ENCODE data around the gene TPPP2.

The TPPP2 gene

GRCh38 chr14:21017528-21018245 is 12.3 kb upstream of the TPPP2 start:
- DNase-seq (no peak), ATAC-seq (no peak)

GRCh38 chr14:21018286-21018685 is 11.7 kb upstream of the TPPP2 start:
- no peak for ATAC-seq
- DNase-seq = no peak

GRCh38 chr14:21018781-21019180 is 11.2 kb upstream of the TPPP2 start:
- no peak for ATAC-seq

GRCh38 chr14:21019366-21019765 is 10.7 kb upstream of the TPPP2 start:
- ATAC-seq = no peak

More at GRCh38 chr14:21018781-21019180, 11.2 kb upstream of the TPPP2 start:
- no peak for DNase-seq

DNA sequence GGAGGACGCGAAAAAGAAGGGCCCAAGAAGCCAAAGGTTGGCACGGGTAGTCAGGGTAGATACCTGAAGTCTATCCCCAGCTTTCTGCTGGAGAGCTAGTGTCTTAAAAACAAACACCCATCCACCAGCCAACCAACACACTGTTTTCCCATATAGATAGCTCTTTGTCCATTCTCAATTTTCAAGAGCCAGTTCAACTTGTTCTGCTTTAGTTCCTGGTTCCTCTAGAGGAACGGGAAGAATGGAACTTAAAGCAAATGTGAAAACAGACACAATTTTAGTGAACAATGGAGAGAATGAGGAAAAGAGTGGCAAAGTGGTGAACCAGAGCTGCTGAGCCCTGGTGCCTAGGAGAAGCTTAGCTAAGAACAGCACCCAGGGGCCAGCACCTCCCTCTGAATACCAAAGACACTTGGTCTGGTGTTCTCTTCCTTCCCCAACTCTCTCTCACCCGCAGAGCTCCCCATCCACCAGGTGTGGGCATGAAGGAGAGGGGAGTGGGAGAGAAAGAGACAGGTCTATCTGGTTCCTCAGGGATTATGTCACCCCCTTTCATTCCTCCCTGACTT is 9.0 kb upstream of the TPPP2 start:
- DNase-seq = no peak
- ATAC-seq = no peak

More at GRCh38 chr14:21019366-21019765, 10.7 kb upstream of the TPPP2 start:
- no peak for DNase-seq

DNA sequence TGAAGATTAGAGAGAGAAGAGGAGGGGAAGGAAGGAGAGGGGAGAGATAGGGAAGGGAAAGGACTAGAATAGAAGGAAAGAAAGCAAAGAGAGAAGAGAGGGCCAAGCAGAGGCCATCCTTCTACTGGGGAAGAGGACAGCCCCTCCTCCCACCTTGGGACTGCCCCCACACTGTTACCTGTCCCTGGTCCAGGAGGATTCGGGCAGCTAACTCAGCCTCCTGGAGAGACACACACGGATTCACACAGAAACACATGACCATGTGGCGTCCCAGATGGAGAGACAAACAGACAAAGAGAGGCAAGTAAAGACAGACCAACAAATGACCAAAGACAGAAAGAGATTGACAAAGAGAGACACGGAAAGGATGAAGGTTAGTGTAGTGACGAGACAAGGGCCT is 7.3 kb upstream of the TPPP2 start:
- ATAC-seq (no peak), DNase-seq (no peak)

- no peak for DNase-seq
- no peak for ATAC-seq
Measured at GRCh38 chr14:21023174-21023573, 6.8 kb upstream of the TPPP2 start.

DNA sequence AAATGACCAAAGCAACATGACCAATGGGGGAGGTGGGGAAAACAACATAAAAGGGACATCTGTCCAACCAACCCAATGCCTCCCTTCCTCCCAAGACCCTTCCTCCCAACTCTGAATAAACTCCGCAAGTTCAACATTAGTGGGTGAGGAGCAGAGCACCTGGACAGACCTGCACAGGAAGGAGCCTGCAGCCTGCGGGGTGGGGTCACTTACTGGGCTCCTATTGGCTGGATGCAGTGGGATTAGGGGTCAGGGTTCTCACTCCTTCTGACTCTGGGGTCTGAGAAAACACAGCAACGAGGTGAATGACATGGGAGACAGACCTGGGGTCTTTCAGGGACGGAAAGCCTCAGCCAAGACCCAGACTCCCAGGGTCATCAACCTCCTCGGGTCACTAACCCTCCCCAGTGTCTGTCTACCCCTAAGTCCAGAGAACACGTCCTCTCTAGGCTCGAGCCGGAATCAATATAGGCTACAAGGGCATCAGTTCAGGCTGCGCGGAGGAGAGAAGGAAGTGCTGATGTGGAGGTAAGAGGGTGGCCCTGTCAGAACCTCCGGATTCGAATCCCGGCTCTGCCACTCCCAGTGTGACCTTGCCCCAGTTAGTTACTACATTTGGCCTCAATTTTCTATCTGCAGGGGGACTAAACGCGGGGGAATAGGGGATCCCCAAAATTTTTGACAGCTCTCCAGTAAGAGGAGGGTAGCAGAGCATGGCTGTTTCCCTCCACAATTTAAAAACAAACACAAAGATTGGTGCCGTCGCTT is 6.0 kb upstream of the TPPP2 start:
- ATAC-seq (no peak), DNase-seq (peak; percentile 16)

GRCh38 chr14:21024585-21025370 is 5.2 kb upstream of the TPPP2 start, which contains the start of gene NDRG2:
Gene NDRG2 (minus strand): TSS chr14:21025061. CDS start chr14:21023315, 1,746 bp downstream.
- ATAC-seq = peak; percentile 62
- DNase-seq = peak; percentile 70

GRCh38 chr14:21025371-21026273 is 4.4 kb upstream of the TPPP2 start:
- ATAC-seq (no peak), DNase-seq (no peak)

DNA sequence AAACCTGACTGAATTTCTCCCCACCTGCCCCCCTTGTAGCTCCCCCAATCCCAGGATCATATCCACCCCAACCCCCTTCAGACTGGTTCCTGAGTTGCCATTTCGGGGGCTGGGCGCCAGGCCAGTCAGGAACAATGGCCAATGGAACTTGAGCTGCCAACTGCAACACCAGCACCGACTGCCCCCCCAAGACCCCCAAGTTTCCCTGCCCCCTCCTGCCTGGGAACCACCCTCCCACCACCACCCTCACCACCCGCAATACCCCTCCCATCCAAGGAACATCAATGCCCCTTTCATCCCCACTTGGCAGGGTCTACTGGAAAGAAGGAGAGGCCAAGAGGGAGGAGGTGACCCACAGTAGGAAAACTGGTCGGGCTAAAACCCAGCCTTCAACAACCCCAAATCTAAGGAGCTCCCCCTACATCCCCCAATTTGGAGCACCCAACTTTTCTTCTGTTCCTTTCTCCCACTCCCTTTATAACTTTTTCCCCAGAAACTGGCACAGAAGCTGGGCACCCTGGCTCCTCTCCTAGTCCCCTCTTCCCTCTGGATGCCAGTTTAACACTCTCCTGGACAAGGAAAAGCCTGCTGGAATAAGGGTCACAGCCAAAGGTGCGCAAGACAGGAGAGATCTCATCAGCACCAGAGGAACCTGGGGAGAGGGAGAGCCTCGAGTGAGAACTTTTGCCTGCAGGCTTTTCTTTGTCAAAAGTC is 3.6 kb upstream of the TPPP2 start:
- no peak for ATAC-seq

DNA sequence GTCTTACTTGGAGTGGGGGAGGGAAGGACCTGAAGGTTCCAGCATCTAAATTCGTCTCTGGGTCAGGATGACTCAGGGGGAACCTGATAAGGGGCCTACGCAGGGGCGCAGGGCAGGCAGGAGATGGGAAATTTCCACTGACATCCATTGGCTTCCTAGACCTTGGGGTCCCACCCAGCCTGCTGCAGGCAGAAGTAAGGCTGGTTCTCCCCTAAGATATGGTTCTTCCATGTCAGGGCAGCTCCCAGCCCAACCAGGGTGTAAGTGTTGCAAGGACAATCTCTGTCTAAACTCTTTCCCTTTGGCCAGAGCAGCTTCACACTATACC is 3.1 kb upstream of the TPPP2 start:
- DNase-seq (no peak), ATAC-seq (no peak)

More for the DNA sequence above, 3.6 kb upstream of the TPPP2 start:
- no peak for DNase-seq

DNA sequence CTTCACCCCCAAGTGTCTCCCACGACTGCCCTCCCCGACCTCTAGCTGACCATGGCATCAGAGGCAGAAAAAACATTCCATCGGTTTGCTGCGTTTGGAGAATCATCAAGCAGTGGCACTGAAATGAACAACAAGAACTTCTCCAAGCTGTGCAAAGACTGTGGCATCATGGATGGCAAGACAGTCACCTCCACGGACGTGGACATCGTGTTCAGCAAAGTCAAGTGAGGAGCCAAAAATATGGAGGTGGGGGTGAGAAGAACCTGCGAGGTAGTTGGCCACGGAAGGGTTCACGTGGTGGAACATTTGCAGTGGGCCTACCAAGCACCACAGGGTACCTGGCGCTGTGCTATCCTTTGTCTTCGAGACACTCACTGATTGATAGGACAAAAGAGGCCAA is 514 bp downstream of the TPPP2 start:
- DNase-seq (no peak), ATAC-seq (no peak)

DNA sequence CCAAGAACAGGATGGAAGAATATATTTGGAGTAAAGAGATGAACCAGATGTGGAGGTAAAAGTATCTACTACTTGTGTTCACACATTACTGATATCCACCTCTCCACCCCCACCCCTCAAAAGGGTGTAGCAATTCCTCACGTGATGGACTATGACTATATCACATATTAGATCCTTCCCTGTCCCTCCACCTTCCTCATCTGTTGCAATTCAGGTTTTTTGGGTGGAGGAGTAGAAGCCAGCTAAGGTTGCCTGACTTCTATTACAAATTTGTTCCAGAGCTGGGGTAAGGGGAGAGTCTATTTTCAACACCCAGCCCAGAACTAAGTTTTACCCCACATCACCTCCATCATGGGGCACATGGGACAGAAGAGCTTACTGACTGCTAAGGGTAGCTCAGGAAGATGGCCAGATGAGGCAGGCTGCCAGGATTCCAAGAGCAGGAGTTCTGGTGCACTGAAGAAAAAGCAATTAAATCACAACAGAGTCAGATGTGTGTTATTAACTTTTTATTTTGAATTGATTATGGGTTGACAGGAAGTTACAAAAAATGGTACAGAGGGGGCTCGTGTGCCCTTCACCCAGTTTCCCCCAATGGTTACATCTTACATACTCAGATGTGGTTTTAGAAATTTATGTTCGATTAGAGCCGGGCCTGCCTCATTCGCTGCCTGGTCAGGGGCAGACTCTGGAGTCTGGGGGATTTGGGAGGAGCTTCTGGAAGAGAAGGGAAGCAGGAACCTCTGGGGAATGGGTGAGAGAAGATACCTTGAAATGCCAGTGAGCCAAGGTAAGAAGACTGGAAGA is 2.5 kb downstream of the TPPP2 start:
- no peak for DNase-seq
- no peak for ATAC-seq

DNA sequence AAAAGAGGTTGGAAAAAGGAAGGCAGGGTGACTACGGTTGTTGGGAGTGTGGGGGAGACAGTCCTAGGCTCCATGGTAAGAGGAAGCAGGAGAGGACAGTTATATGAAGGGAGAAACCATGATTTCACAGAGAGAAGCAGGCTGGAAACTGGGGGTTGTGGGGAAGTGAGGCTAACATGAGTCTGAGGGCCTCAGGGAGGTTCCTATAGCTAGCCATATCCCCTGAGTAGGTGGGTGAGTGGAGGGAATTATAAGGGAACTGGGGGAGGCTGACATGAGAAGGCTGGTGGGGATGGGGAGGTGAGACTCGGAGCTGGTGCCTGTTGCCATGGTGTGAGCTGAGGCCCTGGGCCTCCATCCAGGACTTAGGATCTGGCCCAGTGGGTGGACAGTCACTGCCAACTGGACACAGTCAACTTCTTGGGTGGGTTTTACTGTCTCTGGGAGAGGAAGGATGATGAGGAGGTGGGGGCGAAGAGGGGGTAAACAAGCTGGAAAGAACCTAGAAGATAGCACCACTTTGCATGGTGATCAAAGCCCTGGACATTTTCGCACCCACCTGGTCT is 3.2 kb downstream of the TPPP2 start:
- DNase-seq = no peak

DNA sequence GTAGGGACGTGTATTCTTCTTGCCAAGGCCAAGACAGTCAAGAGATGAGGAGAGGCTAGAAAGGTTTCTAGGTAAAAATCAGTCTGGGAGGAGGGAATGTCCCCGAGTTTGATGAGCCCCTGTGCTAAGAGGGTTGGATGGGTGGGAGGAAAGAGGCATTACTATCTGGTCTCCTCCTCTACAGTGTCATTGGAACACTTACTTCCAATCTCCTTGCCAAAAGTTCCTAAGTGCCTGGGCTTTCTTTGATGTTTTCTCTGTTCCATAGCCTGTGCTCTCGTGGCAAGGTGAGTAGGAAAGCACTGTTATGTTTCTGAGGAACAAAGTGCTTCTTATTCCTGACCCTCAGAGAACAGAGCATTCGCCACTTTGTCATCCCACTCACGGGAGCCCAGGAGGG is 4.7 kb downstream of the TPPP2 start, which contains the start of gene RNASE13:
RNASE13 (minus strand) TSS at position 101 of the 400 bp plus-strand sequence. CDS start 519 bp downstream, outside the sequence.
- DNase-seq = no peak
- no peak for ATAC-seq

More for the DNA sequence above, 3.2 kb downstream of the TPPP2 start:
- no peak for ATAC-seq

- no peak for DNase-seq
Measured at GRCh38 chr14:21036751-21037150, 6.7 kb downstream of the TPPP2 start.

DNA sequence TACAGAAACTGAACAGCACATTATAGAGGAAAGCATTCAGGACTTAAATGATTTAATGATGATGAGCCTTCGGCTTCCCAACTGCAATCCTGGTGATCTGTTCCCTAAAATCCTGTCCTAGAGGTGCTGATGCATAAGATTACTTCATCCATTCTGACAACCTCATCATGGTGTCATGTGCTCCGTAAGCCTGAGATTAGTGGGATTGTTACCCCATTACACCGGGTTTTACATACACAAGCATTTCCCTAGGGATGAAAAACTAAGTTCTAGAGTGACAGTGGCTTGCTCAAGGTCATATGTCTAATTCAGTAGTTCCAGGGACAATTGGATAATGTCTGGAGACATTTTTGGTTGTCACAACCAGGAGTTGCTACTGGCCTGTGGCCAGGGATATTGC is 7.1 kb downstream of the TPPP2 start:
- ATAC-seq (no peak), DNase-seq (no peak)

More at GRCh38 chr14:21036751-21037150, 6.7 kb downstream of the TPPP2 start:
- ATAC-seq = no peak
